ENCODE results near the gene ABHD1. TPM values are rescaled to one million over a fixed set of nuclear protein-coding genes. Genes with fewer than 3 reads are reported as not detected.
"Not testable (repeated sequence)": the region's sequence is repeated elsewhere in the genome, so short reads cannot be mapped to it uniquely, and the experiment has no call there.

Gene ABHD1
- total RNA-seq (not detected), polyA plus RNA-seq (under 1 TPM in 1 of 3 donors, not detected in 2; 0.15 TPM)

- peak; percentile 79 for DNase-seq
- intact Hi-C loops (cut with DNase I): no loop called here
- Histone ChIP-seq H3K36me3 (no peaks in the 10 kb centered on the region), H3K4me3 (peak within 1 kb of the TSS; percentile 27 to 63 (median 54)), H3K27ac (peak within 1 kb of the TSS; percentile 4 to 43 (median 36)), H3K9me3 (no peaks in the 10 kb centered on the region), H3K4me1 (peaks cover 0 to 18% (median 10%) of the 10 kb centered on the region in 4 donors), H3K27me3 (peaks cover 8 to 12% (median 10%) of the 10 kb centered on the region in 3 donors)
- 5 to 7% methylated on average over 47 of the region's 47 CpGs for WGBS, 2 donors
- no peak for TF ChIP-seq POLR2A (IDR thresholded peaks at IDR 0.05)
- TF ChIP-seq CTCF (IDR thresholded peaks at IDR 0.05): no peak
- no peak for TF ChIP-seq POLR2AphosphoS5 (IDR thresholded peaks at IDR 0.05)
- no peak for TF ChIP-seq EP300 (IDR thresholded peaks at IDR 0.05)
Observed at GRCh38 chr2:27123302-27124150, at the start of gene ABHD1. Gene ABHD1 (plus strand): TSS chr2:27123815. CDS start chr2:27123949, 134 bp downstream.

- Histone ChIP-seq H3K9me3 (no peaks in the 10 kb centered on the region), H3K4me3 (no peak overlapping the region), H3K4me1 (peaks cover 0 to 77% (median 71%) of the 10 kb centered on the region in 4 donors), H3K27ac (peak overlapping the region; percentile 94 to 98 (median 97)), H3K36me3 (peaks cover 0 to 3% (median 0%) of the 10 kb centered on the region in 4 donors), H3K27me3 (no peaks in the 10 kb centered on the region)
- DNase-seq: peak; percentile 83
- 36 to 64% methylated on average over 4 of the region's 4 CpGs for WGBS, 2 donors
- intact Hi-C loops (cut with DNase I): no loop called here
- TF ChIP-seq POLR2A (IDR thresholded peaks at IDR 0.05) (no peak), CTCF (IDR thresholded peaks at IDR 0.05) (no peak), EP300 (IDR thresholded peaks at IDR 0.05) (no peak), POLR2AphosphoS5 (IDR thresholded peaks at IDR 0.05) (no peak)
Observed at GRCh38 chr2:27074738-27075565, 48.7 kb upstream of the ABHD1 start.

GRCh38 chr2:27075566-27075871 is 48.1 kb upstream of the ABHD1 start:
- intact Hi-C loops (cut with DNase I); H3K4me3 ChIP-seq; H3K36me3 ChIP-seq; DNase-seq; H3K9me3 ChIP-seq; H3K27me3 ChIP-seq: not testable (repeated sequence)
- H3K4me1 ChIP-seq: peaks cover 0 to 77% (median 71%) of the 10 kb centered on the region in 4 donors
- peak overlapping the region; percentile 94 to 98 (median 97) for H3K27ac ChIP-seq
- 65 to 80% methylated on average over 6 of the region's 6 CpGs for WGBS, 2 donors

- no peaks in the 10 kb centered on the region for H3K27me3 ChIP-seq
- no peaks in the 10 kb centered on the region for H3K9me3 ChIP-seq
- no peak for DNase-seq
- no peak for TF ChIP-seq POLR2AphosphoS5 (IDR thresholded peaks at IDR 0.05)
- TF ChIP-seq CTCF (IDR thresholded peaks at IDR 0.05): no peak
- TF ChIP-seq POLR2A (IDR thresholded peaks at IDR 0.05): no peak
- TF ChIP-seq EP300 (IDR thresholded peaks at IDR 0.05): no peak
- H3K4me1 ChIP-seq: peaks cover 0 to 81% (median 73%) of the 10 kb centered on the region in 4 donors
- 66 to 87% methylated on average over 4 of the region's 4 CpGs for WGBS, 2 donors
- no peak overlapping the region for H3K4me3 ChIP-seq
- peaks cover 0 to 5% (median 0%) of the 10 kb centered on the region in 4 donors for H3K36me3 ChIP-seq
- H3K27ac ChIP-seq: peak overlapping the region; percentile 94 to 98 (median 97)
- intact Hi-C loops (cut with DNase I): no loop called here
Observed at GRCh38 chr2:27076323-27076722, 47.3 kb upstream of the ABHD1 start.

GRCh38 chr2:27077231-27077630 is 46.4 kb upstream of the ABHD1 start:
- peaks cover 4 to 11% (median 7%) of the 10 kb centered on the region in 4 donors for H3K36me3 ChIP-seq
- no peaks in the 10 kb centered on the region for H3K27me3 ChIP-seq
- DNase-seq: no peak
- intact Hi-C loops (cut with DNase I): no loop called here
- 65 to 68% methylated on average over 7 of the region's 7 CpGs for WGBS, 2 donors
- peaks cover 0 to 90% (median 82%) of the 10 kb centered on the region in 4 donors for H3K4me1 ChIP-seq
- H3K9me3 ChIP-seq: no peaks in the 10 kb centered on the region
- no peak overlapping the region for H3K4me3 ChIP-seq
- peak overlapping the region; percentile 94 to 98 (median 97) for H3K27ac ChIP-seq
- TF ChIP-seq EP300 (IDR thresholded peaks at IDR 0.05) (no peak), CTCF (IDR thresholded peaks at IDR 0.05) (no peak), POLR2AphosphoS5 (IDR thresholded peaks at IDR 0.05) (no peak), POLR2A (IDR thresholded peaks at IDR 0.05) (no peak)

All from sigmoid colon (tissue), 7 donors.